Stimulated activated naive CD8-positive, alpha-beta T cell treated with anti-CD3 and anti-CD28 coated beads, Interleukin-15, Interleukin-2, amounts not matched to agents 100 ng/mL and 50 ng/mL, for 24 hours (primary cell): ENCODE data around the gene NOP9.
A peak's percentile ranks its signal among the peaks of the same experiment; 100 is the strongest.
"Not testable (repeated sequence)": the region's sequence is repeated elsewhere in the genome, so short reads cannot be mapped to it uniquely, and the experiment has no call there.

ENCODE experiments used
- H3K27ac Mint-ChIP-seq: one replicate; pipeline ENCODE4 v1.8.0; 2021; ENCODE audit warnings: mild to moderate bottlenecking, mixed read lengths
- H3K27me3 Mint-ChIP-seq: one replicate; pipeline ENCODE4 v1.8.0; 2021; ENCODE audit warnings: mixed read lengths
- H3K36me3 Mint-ChIP-seq: one replicate; pipeline ENCODE4 v1.8.0; 2021; ENCODE audit warnings: low read depth, mixed read lengths
- H3K4me1 Mint-ChIP-seq: one replicate; pipeline ENCODE4 v1.8.0; 2021; ENCODE audit warnings: low read depth, mixed read lengths
- H3K4me3 Mint-ChIP-seq: one replicate; pipeline ENCODE4 v1.8.0; 2021; ENCODE audit warnings: mild to moderate bottlenecking, mixed read lengths
- H3K9me3 Mint-ChIP-seq: one replicate; pipeline ENCODE4 v1.8.0; 2021; ENCODE audit warnings: mixed read lengths

The NOP9 gene

DNA sequence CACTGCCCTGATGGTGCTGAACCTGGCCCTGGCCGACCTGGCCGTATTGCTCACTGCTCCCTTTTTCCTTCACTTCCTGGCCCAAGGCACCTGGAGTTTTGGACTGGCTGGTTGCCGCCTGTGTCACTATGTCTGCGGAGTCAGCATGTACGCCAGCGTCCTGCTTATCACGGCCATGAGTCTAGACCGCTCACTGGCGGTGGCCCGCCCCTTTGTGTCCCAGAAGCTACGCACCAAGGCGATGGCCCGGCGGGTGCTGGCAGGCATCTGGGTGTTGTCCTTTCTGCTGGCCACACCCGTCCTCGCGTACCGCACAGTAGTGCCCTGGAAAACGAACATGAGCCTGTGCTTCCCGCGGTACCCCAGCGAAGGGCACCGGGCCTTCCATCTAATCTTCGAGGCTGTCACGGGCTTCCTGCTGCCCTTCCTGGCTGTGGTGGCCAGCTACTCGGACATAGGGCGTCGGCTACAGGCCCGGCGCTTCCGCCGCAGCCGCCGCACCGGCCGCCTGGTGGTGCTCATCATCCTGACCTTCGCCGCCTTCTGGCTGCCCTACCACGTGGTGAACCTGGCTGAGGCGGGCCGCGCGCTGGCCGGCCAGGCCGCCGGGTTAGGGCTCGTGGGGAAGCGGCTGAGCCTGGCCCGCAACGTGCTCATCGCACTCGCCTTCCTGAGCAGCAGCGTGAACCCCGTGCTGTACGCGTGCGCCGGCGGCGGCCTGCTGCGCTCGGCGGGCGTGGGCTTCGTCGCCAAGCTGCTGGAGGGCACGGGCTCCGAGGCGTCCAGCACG lies 16.4 kb downstream of the NOP9 start:
- Mint-ChIP-seq H3K27ac (no peak overlapping the region), H3K9me3 (no peaks in the 10 kb centered on the region), H3K27me3 (no peaks in the 10 kb centered on the region), H3K36me3 (peaks cover 20% of the 10 kb centered on the region), H3K4me1 (peaks cover 56% of the 10 kb centered on the region), H3K4me3 (no peak overlapping the region)

DNA sequence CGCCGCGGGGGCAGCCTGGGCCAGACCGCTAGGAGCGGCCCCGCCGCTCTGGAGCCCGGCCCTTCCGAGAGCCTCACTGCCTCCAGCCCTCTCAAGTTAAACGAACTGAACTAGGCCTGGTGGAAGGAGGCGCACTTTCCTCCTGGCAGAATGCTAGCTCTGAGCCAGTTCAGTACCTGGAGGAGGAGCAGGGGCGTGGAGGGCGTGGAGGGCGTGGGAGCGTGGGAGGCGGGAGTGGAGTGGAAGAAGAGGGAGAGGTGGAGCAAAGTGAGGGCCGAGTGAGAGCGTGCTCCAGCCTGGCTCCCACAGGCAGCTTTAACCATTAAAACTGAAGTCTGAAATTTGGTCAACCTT lies 16.9 kb downstream of the NOP9 start:
- Mint-ChIP-seq H3K4me1 (peaks cover 54% of the 10 kb centered on the region), H3K36me3 (peaks cover 20% of the 10 kb centered on the region), H3K4me3 (no peak overlapping the region), H3K27ac (no peak overlapping the region), H3K9me3 (no peaks in the 10 kb centered on the region), H3K27me3 (no peaks in the 10 kb centered on the region)

DNA sequence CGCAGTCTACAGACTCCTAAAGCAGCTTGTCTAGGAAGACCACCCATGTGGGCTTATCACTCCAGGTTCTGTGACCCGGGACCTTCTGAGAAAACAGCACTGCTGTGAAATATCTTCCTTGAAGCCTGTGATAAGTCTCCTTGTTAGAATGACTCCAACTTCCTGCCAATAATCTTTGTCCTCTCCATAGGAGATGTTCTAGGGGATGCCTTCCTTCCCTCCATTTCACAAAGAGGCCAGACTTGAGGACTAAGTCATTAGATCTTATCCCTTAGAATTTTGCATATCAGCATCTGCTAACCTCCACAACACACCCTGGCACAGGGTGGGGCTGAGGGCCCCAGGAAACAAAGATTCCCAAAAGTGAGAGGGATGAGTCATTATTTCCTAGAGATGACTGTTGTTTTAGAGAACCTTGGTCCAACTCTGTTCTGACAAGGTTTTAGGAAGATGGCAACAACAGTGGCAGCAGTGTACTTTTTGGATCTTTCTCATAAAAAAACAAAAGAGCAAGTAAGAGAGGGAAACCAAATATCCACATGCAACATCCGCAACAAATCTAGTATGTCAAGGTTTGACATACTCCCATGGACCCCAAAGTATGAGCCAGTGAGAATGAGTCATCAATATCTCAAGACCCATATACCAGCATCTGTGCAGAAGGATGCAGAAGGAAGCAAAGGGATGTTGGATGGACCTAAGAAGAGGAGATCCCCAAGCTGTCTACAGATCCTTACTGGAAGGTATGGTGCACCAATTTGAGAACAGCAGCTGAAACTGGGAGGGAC lies 17.7 kb downstream of the NOP9 start:
- Mint-ChIP-seq H3K4me1 (peaks cover 46% of the 10 kb centered on the region), H3K27ac (peak overlapping the region; percentile 74), H3K9me3 (no peaks in the 10 kb centered on the region), H3K4me3 (no peak overlapping the region), H3K36me3 (peaks cover 16% of the 10 kb centered on the region), H3K27me3 (no peaks in the 10 kb centered on the region)

DNA sequence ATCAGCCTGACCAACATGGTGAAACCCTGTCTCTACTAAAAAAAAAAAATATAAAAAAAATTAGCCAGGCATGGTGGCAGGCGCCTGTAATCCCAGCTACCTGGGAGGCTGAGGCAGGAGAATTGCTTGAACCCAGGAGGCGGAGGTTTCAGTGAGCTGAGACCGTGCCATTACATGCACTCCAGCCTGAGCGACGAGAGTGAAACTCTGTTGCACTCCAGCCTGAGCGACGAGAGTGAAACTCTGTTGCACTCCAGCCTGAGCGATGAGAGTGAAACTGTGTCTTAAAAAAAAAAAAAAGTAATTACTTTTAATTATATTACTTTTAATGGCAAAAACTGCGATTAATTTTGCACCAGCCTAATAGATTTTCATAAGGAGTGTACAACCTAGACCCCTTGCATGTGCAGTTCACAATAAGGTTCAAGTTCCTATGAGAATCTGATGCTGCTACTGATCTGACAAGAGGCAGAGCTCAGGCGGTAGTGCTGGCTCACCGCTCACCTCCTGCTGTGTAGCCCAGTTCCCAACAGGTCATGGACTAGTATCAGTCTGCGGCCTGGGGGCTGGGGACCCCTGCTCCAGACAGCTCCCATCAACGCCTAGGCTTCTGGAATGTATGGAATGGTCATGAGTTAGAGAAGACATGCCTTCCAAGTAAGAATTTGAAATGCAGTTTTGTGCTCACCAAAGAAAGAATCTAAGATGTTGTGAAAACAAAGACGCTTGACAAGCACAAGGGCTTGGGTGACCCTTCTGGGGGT lies 21.7 kb downstream of the NOP9 start:
- Mint-ChIP-seq H3K27me3 (no peaks in the 10 kb centered on the region), H3K27ac (no peak overlapping the region), H3K36me3 (peaks cover 3% of the 10 kb centered on the region), H3K4me3 (no peak overlapping the region), H3K9me3 (no peaks in the 10 kb centered on the region), H3K4me1 (peaks cover 12% of the 10 kb centered on the region)

DNA sequence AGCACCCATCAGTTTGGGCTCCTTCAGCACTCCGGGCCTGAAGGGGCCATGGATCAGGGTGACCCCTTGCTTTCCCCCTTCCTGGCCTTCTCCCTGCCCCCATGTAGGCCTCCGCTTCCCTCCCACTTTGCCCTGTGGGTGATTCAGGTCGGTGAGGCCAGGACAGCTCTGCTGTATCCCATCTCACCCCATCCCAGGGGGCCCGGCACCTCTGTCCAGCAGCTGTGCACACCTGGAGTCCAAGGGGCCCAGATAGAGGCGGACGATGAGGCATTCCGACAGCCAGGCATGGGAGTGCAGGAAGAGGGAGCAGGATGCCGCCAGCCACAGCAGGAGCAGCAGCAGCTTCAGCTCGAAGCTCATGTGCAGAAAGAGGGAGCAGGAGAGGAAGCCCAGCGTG lies 23.0 kb downstream of the NOP9 start:
- Mint-ChIP-seq H3K9me3 (no peaks in the 10 kb centered on the region), H3K4me3 (no peak overlapping the region), H3K4me1 (peaks cover 9% of the 10 kb centered on the region), H3K36me3 (no peaks in the 10 kb centered on the region), H3K27ac (no peak overlapping the region), H3K27me3 (no peaks in the 10 kb centered on the region)

DNA sequence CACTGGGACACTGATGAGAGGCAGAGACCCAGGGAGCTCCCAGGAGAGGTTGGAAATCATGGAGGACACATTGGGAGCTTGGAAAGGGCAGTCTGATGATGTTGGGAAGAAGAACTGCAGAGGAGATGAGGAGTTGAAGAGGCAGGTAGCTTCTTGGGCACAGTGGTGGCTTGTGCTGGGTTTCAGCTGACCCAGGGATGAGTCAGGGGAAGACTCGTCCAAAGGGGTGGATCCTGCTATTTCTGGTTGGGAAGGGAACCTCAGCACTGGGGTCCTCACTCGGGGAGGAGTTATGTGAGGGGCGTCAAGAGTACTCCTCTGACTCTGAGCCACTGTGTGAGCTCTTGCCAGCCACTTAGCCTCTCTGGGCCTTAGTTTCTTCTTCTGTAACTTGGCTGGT lies 23.7 kb downstream of the NOP9 start:
- Mint-ChIP-seq H3K27me3 (no peaks in the 10 kb centered on the region), H3K9me3 (no peaks in the 10 kb centered on the region), H3K4me1 (peaks cover 7% of the 10 kb centered on the region), H3K4me3 (no peak overlapping the region), H3K27ac (no peak overlapping the region), H3K36me3 (no peaks in the 10 kb centered on the region)

DNA sequence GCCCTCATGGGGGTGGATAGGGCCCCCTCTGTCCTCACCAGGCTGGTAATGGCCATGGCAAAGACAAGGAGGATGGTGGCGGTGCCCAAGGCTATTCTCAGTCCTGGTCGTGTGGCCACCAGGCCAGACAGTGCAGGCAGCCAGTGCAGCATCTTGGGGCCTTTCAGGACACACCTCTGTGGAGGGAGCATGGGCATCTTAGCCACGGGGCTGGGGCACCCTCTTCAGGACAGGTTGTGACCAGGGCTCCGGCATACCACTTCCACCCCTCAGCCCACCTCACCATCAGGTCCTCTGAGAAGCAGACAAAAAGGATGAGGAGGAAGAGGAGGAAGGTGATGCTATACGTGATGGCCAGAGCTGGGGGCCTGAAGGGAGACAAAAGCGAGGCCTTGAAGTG lies 24.4 kb downstream of the NOP9 start:
- no peaks in the 10 kb centered on the region for H3K27me3 Mint-ChIP-seq

DNA sequence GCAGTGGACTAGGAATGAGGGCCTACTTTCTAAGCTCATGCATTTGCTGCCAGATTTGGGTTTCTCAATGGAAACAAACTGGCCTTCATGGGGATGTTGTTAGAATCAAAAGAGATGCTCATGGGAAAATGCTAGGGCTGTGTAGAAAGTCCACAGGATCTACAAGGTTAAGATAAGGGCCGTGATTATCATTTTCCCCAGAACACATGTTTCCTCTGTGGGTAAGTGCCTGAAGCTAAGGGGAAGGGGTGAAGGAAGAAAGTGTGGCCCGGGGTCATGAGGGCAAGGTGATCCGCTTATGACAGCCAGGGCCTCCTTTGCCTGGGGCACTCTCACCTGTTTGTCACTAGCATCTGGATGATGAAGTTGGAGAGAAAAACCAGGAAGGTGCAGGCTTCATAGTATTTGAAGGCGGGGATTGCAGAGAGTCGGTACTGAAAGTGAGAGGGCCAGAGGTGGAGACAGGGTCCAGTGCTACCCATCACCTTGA lies 25.4 kb downstream of the NOP9 start:
- no peak overlapping the region for H3K27ac Mint-ChIP-seq
- no peaks in the 10 kb centered on the region for H3K9me3 Mint-ChIP-seq
- H3K27me3 Mint-ChIP-seq, result no peaks in the 10 kb centered on the region
- no peaks in the 10 kb centered on the region for H3K36me3 Mint-ChIP-seq
- H3K4me1 Mint-ChIP-seq, result peaks cover 23% of the 10 kb centered on the region
- no peak overlapping the region for H3K4me3 Mint-ChIP-seq

More for the DNA sequence above, 24.4 kb downstream of the NOP9 start:
- no peak overlapping the region for H3K4me3 Mint-ChIP-seq
- no peak overlapping the region for H3K27ac Mint-ChIP-seq
- H3K36me3 Mint-ChIP-seq, result no peaks in the 10 kb centered on the region
- no peaks in the 10 kb centered on the region for H3K9me3 Mint-ChIP-seq
- peaks cover 13% of the 10 kb centered on the region for H3K4me1 Mint-ChIP-seq

DNA sequence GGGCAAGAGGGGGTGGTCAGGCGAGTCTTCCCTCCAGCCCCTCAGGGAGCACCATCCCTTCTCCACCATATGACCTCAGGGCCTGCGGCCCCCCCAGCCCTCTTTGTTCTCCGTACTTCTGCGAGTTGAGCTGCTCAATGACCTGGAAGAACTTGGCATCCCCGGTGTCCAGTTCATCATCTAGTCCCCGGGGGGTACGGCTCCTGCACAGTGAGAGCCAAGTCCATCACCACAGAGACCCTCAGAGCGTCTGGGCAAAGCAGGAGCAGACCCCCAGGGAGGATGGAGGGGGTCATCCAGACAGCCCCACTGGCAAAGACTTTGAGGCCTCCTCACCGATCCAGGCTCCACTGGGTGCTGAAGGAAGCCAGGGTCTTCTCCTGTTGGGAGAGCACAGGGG lies 26.3 kb downstream of the NOP9 start:
- peaks cover 31% of the 10 kb centered on the region for H3K4me1 Mint-ChIP-seq
- no peaks in the 10 kb centered on the region for H3K36me3 Mint-ChIP-seq
- no peak overlapping the region for H3K4me3 Mint-ChIP-seq
- peaks cover 6% of the 10 kb centered on the region for H3K27me3 Mint-ChIP-seq
- H3K27ac Mint-ChIP-seq, result no peak overlapping the region
- no peaks in the 10 kb centered on the region for H3K9me3 Mint-ChIP-seq

DNA sequence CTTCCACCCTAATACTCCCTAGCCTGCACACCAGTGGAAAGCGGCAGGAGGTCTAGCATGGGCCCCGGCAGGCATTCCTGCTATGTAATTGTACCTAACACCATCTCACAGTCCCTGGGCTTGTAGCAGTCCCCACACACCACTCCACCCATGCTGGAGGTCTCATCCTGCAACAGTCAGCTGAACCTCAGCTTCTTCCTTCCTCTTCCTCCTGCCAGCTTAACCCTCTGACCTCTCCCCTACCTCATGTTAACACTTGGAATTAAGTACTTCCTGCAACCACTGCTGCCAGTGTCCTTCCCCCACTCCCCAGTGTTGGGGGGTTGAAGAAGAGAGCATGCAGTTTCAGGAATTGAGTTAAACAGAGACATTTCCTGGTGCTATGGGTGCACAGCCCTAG lies 27.7 kb downstream of the NOP9 start:
- Mint-ChIP-seq H3K27ac (no peak overlapping the region), H3K9me3 (no peaks in the 10 kb centered on the region), H3K4me3 (no peak overlapping the region), H3K4me1 (peaks cover 39% of the 10 kb centered on the region), H3K27me3 (peaks cover 10% of the 10 kb centered on the region), H3K36me3 (no peaks in the 10 kb centered on the region)

DNA sequence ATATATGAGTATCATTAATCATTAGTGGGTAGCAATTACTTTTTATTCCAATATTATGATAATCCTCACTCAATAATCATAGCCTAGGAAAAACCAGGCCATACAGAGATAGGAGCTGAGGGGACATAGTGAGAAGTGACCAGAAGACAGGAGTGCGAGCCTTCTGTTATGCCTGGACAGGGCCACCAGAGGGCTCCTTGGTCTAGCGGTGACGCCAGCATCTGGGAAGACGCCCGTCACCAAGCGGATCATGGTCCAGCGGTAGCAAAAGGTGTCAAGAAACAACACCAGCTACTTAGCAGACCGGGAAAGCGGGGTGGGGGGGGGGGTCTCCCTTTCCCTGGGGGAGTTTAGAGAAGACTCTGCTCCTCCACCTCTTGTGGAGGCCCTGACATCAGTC lies 28.3 kb downstream of the NOP9 start:
- not testable (repeated sequence) for H3K4me3 Mint-ChIP-seq

DNA sequence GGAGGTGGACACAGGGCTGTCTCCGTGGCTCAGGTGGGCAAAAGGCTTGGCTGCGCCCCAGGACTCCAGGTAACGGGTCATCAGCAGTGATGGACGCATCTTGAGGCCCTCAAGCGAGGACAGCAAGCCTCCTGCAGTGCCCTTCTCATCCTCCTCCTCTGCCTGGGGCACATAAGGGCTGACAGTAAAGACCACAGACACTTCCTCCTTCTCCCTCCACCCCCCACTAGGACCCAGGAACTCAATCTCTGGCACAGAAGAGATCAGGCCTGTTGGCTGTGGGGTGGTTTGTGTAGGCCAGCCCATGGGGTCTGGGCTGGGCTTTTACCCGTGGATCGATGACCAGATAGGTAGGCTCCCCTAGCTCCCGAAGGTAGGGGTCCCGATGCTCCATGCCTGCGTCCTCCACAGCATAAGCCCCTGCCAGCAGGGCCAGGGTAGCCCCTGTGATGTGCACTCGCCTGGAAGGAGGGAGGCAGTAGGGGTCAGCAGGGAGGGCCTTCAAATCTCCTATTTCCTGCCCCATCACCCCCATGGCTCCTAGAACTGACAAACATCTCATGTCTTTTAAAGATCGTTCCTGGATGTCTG lies 29.5 kb downstream of the NOP9 start:
- Mint-ChIP-seq H3K36me3 (no peaks in the 10 kb centered on the region), H3K4me1 (peaks cover 58% of the 10 kb centered on the region), H3K27me3 (peaks cover 22% of the 10 kb centered on the region), H3K4me3 (no peak overlapping the region), H3K27ac (peak overlapping the region; percentile 36), H3K9me3 (no peaks in the 10 kb centered on the region)

More for the DNA sequence above, 28.3 kb downstream of the NOP9 start:
- Mint-ChIP-seq H3K4me1 (peaks cover 45% of the 10 kb centered on the region), H3K27me3 (peaks cover 14% of the 10 kb centered on the region)
- H3K36me3 Mint-ChIP-seq, H3K27ac Mint-ChIP-seq, H3K9me3 Mint-ChIP-seq: not testable (repeated sequence)

DNA sequence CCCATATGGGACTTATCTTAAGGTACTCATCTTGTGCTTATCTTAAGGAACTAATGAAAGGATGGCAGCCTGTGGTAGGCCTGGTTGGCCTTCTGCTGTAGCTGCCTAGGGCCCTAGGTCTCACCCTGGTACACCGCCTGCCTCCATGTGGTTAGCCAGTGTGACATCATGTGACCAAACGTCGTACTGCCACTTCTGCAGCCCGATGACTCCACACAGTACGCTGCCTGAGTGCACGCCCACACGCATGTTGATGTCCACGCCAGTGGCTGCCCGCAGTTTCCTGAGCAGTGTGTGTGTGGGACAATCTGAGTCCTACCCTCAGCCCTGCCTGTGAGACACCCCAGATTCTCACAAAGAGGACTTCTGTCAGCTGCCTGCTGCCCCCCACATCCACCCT lies 30.1 kb downstream of the NOP9 start:
- H3K36me3 Mint-ChIP-seq, result no peaks in the 10 kb centered on the region
- no peaks in the 10 kb centered on the region for H3K9me3 Mint-ChIP-seq
- H3K27ac Mint-ChIP-seq, result no peak overlapping the region
- peaks cover 61% of the 10 kb centered on the region for H3K4me1 Mint-ChIP-seq
- peaks cover 24% of the 10 kb centered on the region for H3K27me3 Mint-ChIP-seq
- peak overlapping the region; percentile 8 for H3K4me3 Mint-ChIP-seq

DNA sequence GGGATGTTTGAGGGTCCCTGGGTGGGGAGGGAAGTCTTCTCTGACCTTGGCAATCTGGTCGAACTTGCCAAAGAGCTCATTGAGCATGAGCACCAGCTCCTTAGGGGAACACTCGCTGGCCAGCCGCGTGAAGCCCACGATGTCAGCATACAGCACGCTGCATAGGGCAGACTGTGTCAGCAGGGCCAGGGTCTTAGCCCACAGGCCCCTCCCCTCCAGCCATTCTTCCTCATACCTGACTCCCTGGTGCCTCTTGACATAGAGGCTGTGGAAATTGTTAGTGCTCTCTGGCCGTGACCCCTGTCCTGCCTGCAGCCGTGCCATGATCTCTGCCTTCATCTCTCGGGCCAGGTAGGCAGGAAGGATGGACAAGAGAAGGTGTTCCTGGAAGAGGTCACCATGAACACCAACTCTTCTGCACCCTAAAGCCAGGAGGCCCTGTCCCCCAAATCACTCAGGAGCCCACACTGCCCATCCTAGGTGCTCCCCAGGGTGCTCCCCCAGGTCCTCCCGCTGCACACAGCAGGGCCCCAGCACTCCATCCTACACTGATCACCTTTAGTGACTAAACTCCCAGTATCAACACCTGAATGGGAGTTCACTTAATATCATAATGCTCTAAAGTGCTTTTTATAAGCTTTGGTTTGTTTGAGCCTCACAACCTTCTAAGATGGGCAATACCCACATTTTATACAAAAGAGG lies 31.5 kb downstream of the NOP9 start:
- peaks cover 2% of the 10 kb centered on the region for H3K36me3 Mint-ChIP-seq
- H3K4me3 Mint-ChIP-seq, result no peak overlapping the region
- H3K27ac Mint-ChIP-seq, result no peak overlapping the region
- H3K9me3 Mint-ChIP-seq, result no peaks in the 10 kb centered on the region
- H3K4me1 Mint-ChIP-seq, result peaks cover 69% of the 10 kb centered on the region
- H3K27me3 Mint-ChIP-seq, result peaks cover 31% of the 10 kb centered on the region
